Measurements from ENCODE around the gene HOXC6.
A peak's percentile ranks its signal among the peaks of the same experiment; 100 is the strongest.

Gene HOXC6

GRCh38 chr12:54034785-54035310 is 6.6 kb downstream of the HOXC6 start:
- Histone ChIP-seq H3K9me3 (no peaks in the 10 kb centered on the region), H3K4me1 (peaks cover 5 to 90% (median 73%) of the 10 kb centered on the region in 4 donors), H3K4me3 (no peak overlapping the region), H3K36me3 (peaks cover 0 to 13% (median 13%) of the 10 kb centered on the region in 3 donors), H3K27me3 (no peaks in the 10 kb centered on the region), H3K27ac (peak overlapping the region; percentile 44 to 49)
- TF ChIP-seq CTCF (IDR thresholded peaks at IDR 0.05) = no peak
- intact Hi-C loops (cut with DNase I; ENCODE audit: low total_unique reads) = loop anchor here (5.0 kb wide), 3 partner anchors 97 to 172 kb away; no protein-coding TSS in a partner anchor
- DNase-seq = peak in 1 of 2 donors; percentile 61

GRCh38 chr12:54035568-54036264 is 7.5 kb downstream of the HOXC6 start:
- intact Hi-C loops (cut with DNase I; ENCODE audit: low total_unique reads) = no loop called here
- Histone ChIP-seq H3K4me1 (peaks cover 5 to 94% (median 80%) of the 10 kb centered on the region in 4 donors), H3K9me3 (no peaks in the 10 kb centered on the region), H3K27me3 (no peaks in the 10 kb centered on the region), H3K27ac (peak overlapping the region; percentile 48 to 58), H3K36me3 (peaks cover 0 to 8% (median 6%) of the 10 kb centered on the region in 3 donors), H3K4me3 (no peak overlapping the region)
- no peak for DNase-seq
- no peak for TF ChIP-seq CTCF (IDR thresholded peaks at IDR 0.05)

- Histone ChIP-seq H3K27ac (peak overlapping the region; percentile 58 to 62), H3K4me1 (peaks cover 5 to 93% (median 78%) of the 10 kb centered on the region in 4 donors), H3K4me3 (no peak overlapping the region), H3K9me3 (no peaks in the 10 kb centered on the region), H3K27me3 (no peaks in the 10 kb centered on the region), H3K36me3 (no peaks in the 10 kb centered on the region)
- TF ChIP-seq CTCF (IDR thresholded peaks at IDR 0.05) = peak; percentile 59 to 71
- peak in 1 of 2 donors; percentile 83 for DNase-seq
- intact Hi-C loops (cut with DNase I; ENCODE audit: low total_unique reads) = no loop called here
Observed at GRCh38 chr12:54036620-54037359, 8.6 kb downstream of the HOXC6 start.

- no peak for TF ChIP-seq CTCF (IDR thresholded peaks at IDR 0.05)
- H3K4me1 ChIP-seq = peaks cover 5 to 86% (median 71%) of the 10 kb centered on the region in 4 donors
- H3K36me3 ChIP-seq = no peaks in the 10 kb centered on the region
- H3K27me3 ChIP-seq = no peaks in the 10 kb centered on the region
- peak overlapping the region; percentile 58 to 62 for H3K27ac ChIP-seq
- H3K9me3 ChIP-seq = no peaks in the 10 kb centered on the region
- H3K4me3 ChIP-seq = no peak overlapping the region
- intact Hi-C loops (cut with DNase I; ENCODE audit: low total_unique reads) = no loop called here
- no peak for DNase-seq
Observed at GRCh38 chr12:54037360-54038283, 9.4 kb downstream of the HOXC6 start.

GRCh38 chr12:54038284-54038870 is 10.1 kb downstream of the HOXC6 start:
- H3K9me3 ChIP-seq = no peaks in the 10 kb centered on the region
- H3K4me1 ChIP-seq = peaks cover 5 to 79% (median 67%) of the 10 kb centered on the region in 4 donors
- H3K4me3 ChIP-seq = no peak overlapping the region
- H3K36me3 ChIP-seq = no peaks in the 10 kb centered on the region
- H3K27ac ChIP-seq = peak overlapping the region; percentile 58 to 62
- H3K27me3 ChIP-seq = no peaks in the 10 kb centered on the region
- intact Hi-C loops (cut with DNase I; ENCODE audit: low total_unique reads) = no loop called here
- TF ChIP-seq CTCF (IDR thresholded peaks at IDR 0.05) = no peak
- DNase-seq = no peak

Measured in tibial artery (tissue), 4 donors.